Thymus (tissue), 11 donors: Measurements from ENCODE around the gene OSBPL2. TPM values are rescaled to one million over a fixed set of nuclear protein-coding genes. Genes with fewer than 3 reads are reported as not detected.

ENCODE experiments used
- DNase-seq, 9 donors: peaks; one replicate each; pipeline ENCODE4 v3.0.0-alpha.2; 2013; ENCODE audit warnings: low spot score in 9 of 9, low read depth in 6 of 9, missing footprints in 1 of 9
- H3K27ac ChIP-seq, 2 donors: one replicate each; pipeline ENCODE4 v1.5.1; 2013; ENCODE audit warnings: control low read depth in 1 of 2, low read depth in 1 of 2, low read length in 1 of 2, mild to moderate bottlenecking in 1 of 2, moderate library complexity in 1 of 2
- H3K27me3 ChIP-seq, 2 donors: one replicate each; pipeline ENCODE4 v1.5.1; 2013; ENCODE audit warnings: low read length in 1 of 2; ENCODE audit not compliant: control insufficient read depth in 2 of 2, insufficient read depth in 1 of 2
- H3K36me3 ChIP-seq, 2 donors: one replicate each; pipeline ENCODE4 v1.5.1; 2013; ENCODE audit warnings: low read length in 1 of 2, mild to moderate bottlenecking in 1 of 2, moderate library complexity in 1 of 2; ENCODE audit not compliant: control insufficient read depth in 2 of 2, insufficient read depth in 2 of 2
- H3K4me1 ChIP-seq, 2 donors: one replicate each; pipeline ENCODE4 v1.5.1; 2013; ENCODE audit warnings: low read length in 2 of 2; ENCODE audit not compliant: control insufficient read depth in 2 of 2, insufficient read depth in 2 of 2
- H3K4me3 ChIP-seq, 2 donors: one replicate each; pipeline ENCODE4 v1.5.1; 2013; ENCODE audit warnings: low read length in 2 of 2, control low read depth in 1 of 2, mild to moderate bottlenecking in 1 of 2
- H3K9me3 ChIP-seq, 2 donors: one replicate each; pipeline ENCODE4 v1.5.1; 2013; ENCODE audit warnings: low read length in 1 of 2, mild to moderate bottlenecking in 1 of 2; ENCODE audit not compliant: control insufficient read depth in 2 of 2, insufficient read depth in 1 of 2
- WGBS: extraction: QIAGEN DNeasy Blood & Tissue Kit; methylation state at CpG from one replicate; pipeline ENCODE4 v1.1.7; 2013; 5-methylcytosine and 5-hydroxymethylcytosine counted together
- polyA plus RNA-seq: library from polyadenylated mRNA; stranded (reverse); fragments of 200-250 nt; gene quantifications from one replicate; pipeline ENCODE4 v1.2.3, GENCODE V29; 2013
- total RNA-seq: library from RNA; stranded (reverse); fragments of 120-200 nt; gene quantifications from one replicate; pipeline ENCODE4 v1.2.4, GENCODE V29; 2013
- donor health status: healthy.

The OSBPL2 gene
- total and polyA plus RNA-seq, 2 donors: 17.4 to 27.4 TPM

- DNase-seq: no peak
- Histone ChIP-seq H3K36me3 (peaks cover 0 to 3% of the 10 kb centered on the region in 2 donors), H3K9me3 (peaks cover 0 to 1% of the 10 kb centered on the region in 2 donors), H3K4me1 (peaks cover 11 to 14% of the 10 kb centered on the region in 2 donors), H3K27me3 (peaks cover 0 to 7% of the 10 kb centered on the region in 2 donors), H3K4me3 (no peak overlapping the region), H3K27ac (no peak overlapping the region)
- WGBS: 85% methylated on average over 28 of the region's 28 CpGs
Measured at GRCh38 chr20:62236766-62237513, 1.4 kb upstream of the OSBPL2 start.

DNA sequence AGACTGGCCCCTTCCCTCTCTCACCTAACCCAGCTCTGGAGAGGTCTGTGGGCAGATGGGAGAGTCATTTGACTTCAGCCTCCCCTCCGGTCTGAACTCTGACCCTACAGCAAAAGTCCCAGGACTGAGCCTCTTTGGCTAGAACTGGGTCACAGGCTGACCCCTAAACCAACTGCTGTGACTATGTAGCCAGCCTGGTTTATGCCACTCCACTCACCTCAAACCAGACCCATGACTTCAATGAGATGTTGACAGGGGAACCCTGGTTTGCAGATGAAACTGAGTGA, 864 bp upstream of the OSBPL2 start:
- WGBS: 89% methylated on average over 1 of the region's 1 CpG
- peaks cover 11 to 14% of the 10 kb centered on the region in 2 donors for H3K4me1 ChIP-seq

GRCh38 chr20:62238569-62239277, 402 bp downstream of the OSBPL2 start:
- WGBS: 1% methylated on average over 70 of the region's 70 CpGs
- Histone ChIP-seq H3K9me3 (peaks cover 0 to 1% of the 10 kb centered on the region in 2 donors), H3K27me3 (peaks cover 0 to 7% of the 10 kb centered on the region in 2 donors), H3K4me3 (peak overlapping the region; percentile 50 to 89), H3K27ac (peak overlapping the region in 1 of 2 donors; percentile 59), H3K36me3 (peaks cover 7 to 16% of the 10 kb centered on the region in 2 donors), H3K4me1 (peaks cover 11 to 14% of the 10 kb centered on the region in 2 donors)
- DNase-seq: peak in 2 of 9 donors; percentile 21 to 47

More for the DNA sequence above, 864 bp upstream of the OSBPL2 start:
- Histone ChIP-seq H3K4me3 (no peak overlapping the region), H3K27me3 (peaks cover 0 to 7% of the 10 kb centered on the region in 2 donors), H3K27ac (no peak overlapping the region), H3K9me3 (peaks cover 0 to 1% of the 10 kb centered on the region in 2 donors), H3K36me3 (peaks cover 5 to 9% of the 10 kb centered on the region in 2 donors)
- DNase-seq: no peak

- DNase-seq: no peak
- Histone ChIP-seq H3K4me3 (peak overlapping the region; percentile 50 to 89), H3K27me3 (peaks cover 0 to 7% of the 10 kb centered on the region in 2 donors), H3K27ac (peak overlapping the region in 1 of 2 donors; percentile 36), H3K9me3 (peaks cover 0 to 1% of the 10 kb centered on the region in 2 donors), H3K4me1 (peaks cover 11 to 14% of the 10 kb centered on the region in 2 donors), H3K36me3 (peaks cover 7 to 22% of the 10 kb centered on the region in 2 donors)
- WGBS: 83% methylated on average over 23 of the region's 23 CpGs
Measured at GRCh38 chr20:62239278-62239879, 1.1 kb downstream of the OSBPL2 start.

DNA sequence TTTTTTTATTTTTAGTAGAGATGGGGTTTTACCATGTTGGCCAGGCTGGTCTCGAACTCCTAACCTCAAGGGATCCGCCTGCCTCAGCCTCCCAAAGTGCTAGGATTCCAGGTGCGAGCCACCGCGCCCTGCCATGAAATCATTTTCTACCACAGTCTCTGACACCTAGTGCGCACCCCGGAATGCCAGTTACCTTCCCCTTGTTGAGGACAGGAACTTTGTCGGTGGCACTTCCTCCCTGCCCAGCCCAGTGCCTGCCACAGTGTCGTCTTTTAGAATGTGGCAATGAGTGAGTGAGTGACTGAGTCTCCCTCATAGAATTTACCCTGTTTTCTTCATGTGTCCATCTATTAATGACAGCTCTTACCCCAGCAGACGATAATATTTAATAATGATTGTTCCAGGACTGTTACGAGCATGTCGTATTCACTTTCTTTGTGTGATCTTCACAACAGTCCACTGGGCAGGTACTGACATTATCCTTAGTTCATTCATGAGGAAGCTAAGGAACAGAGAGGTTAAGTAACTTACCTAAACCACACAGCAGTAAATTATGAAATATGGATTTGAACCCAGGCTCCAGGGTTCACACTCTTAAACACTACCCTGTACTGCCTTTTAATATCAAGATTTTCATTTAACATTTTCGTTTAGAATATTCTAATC, 1.8 kb downstream of the OSBPL2 start:
- Histone ChIP-seq H3K27me3 (peaks cover 0 to 5% of the 10 kb centered on the region in 2 donors), H3K4me3 (no peak overlapping the region), H3K27ac (no peak overlapping the region), H3K36me3 (peaks cover 7 to 23% of the 10 kb centered on the region in 2 donors), H3K4me1 (peaks cover 11 to 14% of the 10 kb centered on the region in 2 donors), H3K9me3 (peaks cover 0 to 1% of the 10 kb centered on the region in 2 donors)
- no peak for DNase-seq
- 94% methylated on average over 13 of the region's 13 CpGs for WGBS

- peaks cover 0 to 1% of the 10 kb centered on the region in 2 donors for H3K9me3 ChIP-seq
- H3K27ac ChIP-seq: no peak overlapping the region
- H3K27me3 ChIP-seq: peaks cover 0 to 2% of the 10 kb centered on the region in 2 donors
- H3K36me3 ChIP-seq: peaks cover 12 to 23% of the 10 kb centered on the region in 2 donors
- peaks cover 11 to 14% of the 10 kb centered on the region in 2 donors for H3K4me1 ChIP-seq
- DNase-seq: no peak
- 94% methylated on average over 10 of the region's 10 CpGs for WGBS
- no peak overlapping the region for H3K4me3 ChIP-seq
Measured at GRCh38 chr20:62241506-62241905, 3.2 kb downstream of the OSBPL2 start.

DNA sequence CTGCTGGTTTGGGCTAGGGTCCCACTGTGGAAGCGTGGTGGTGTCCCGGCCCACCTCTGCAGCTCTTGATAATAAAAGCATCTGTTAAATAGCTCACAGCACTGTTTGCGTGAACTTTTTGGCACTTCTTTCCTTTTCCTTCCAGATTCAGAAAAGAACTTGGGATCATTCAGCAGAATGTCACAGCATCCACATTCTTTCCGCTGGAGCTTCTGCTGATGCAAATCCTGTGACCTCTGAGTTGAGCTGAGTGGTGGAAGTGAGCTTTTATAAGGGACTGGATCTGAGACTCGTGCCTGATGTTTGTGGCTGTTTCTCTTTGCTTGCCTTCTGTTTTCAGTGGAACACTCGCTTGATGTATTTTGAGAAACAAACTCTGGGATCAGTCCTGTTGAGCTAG, 3.9 kb downstream of the OSBPL2 start:
- Histone ChIP-seq H3K4me1 (peaks cover 11 to 12% of the 10 kb centered on the region in 2 donors), H3K36me3 (peaks cover 12 to 23% of the 10 kb centered on the region in 2 donors), H3K27me3 (no peaks in the 10 kb centered on the region), H3K27ac (no peak overlapping the region), H3K9me3 (peaks cover 0 to 1% of the 10 kb centered on the region in 2 donors), H3K4me3 (no peak overlapping the region)
- 98% methylated on average over 6 of the region's 6 CpGs for WGBS
- DNase-seq: no peak

GRCh38 chr20:62243106-62243505, 4.8 kb downstream of the OSBPL2 start:
- H3K4me3 ChIP-seq: no peak overlapping the region
- no peaks in the 10 kb centered on the region for H3K27me3 ChIP-seq
- H3K36me3 ChIP-seq: peaks cover 12 to 23% of the 10 kb centered on the region in 2 donors
- H3K9me3 ChIP-seq: peaks cover 0 to 1% of the 10 kb centered on the region in 2 donors
- 91% methylated on average over 22 of the region's 22 CpGs for WGBS
- no peak overlapping the region for H3K27ac ChIP-seq
- no peak for DNase-seq
- peaks cover 7 to 8% of the 10 kb centered on the region in 2 donors for H3K4me1 ChIP-seq
